Activated T-helper 2 cell treated with anti-CD3 and anti-CD28 coated beads, Interferon-gamma antibody, Interleukin-2, Interleukin-4, amounts not matched to agents 10 μg/mL and 5 μg/mL and 100 μg/mL, durations not matched to agents 14 hours and 24 hours and 36 hours (primary cell): Measurements from ENCODE around the gene INPP5F. TPM values are rescaled to one million over a fixed set of nuclear protein-coding genes. Genes with fewer than 3 reads are reported as not detected.
"Not testable (repeated sequence)": the region's sequence is repeated elsewhere in the genome, so short reads cannot be mapped to it uniquely, and the experiment has no call there.

Experiments
- DNase-seq: peaks from one replicate; pipeline ENCODE4 v3.0.0; 2021; ENCODE audit warnings: low spot score
- H3K27ac Mint-ChIP-seq: one replicate; pipeline ENCODE4 v1.8.0; 2021; ENCODE audit warnings: mixed read lengths
- H3K27me3 Mint-ChIP-seq: one replicate; pipeline ENCODE4 v1.8.0; 2021; ENCODE audit warnings: low read depth, mixed read lengths
- H3K36me3 Mint-ChIP-seq: one replicate; pipeline ENCODE4 v1.8.0; 2021; ENCODE audit warnings: low read depth, mixed read lengths
- H3K4me1 Mint-ChIP-seq: one replicate; pipeline ENCODE4 v1.8.0; 2021; ENCODE audit warnings: low read depth, mixed read lengths
- H3K4me3 Mint-ChIP-seq: one replicate; pipeline ENCODE4 v1.8.0; 2021; ENCODE audit warnings: low read depth, mild to moderate bottlenecking, moderate library complexity, mixed read lengths
- H3K9me3 Mint-ChIP-seq: one replicate; pipeline ENCODE4 v1.8.0; 2021; ENCODE audit warnings: mixed read lengths
- intact Hi-C: fragments of 100-400 bp; cut with micrococcal nuclease; formaldehyde crosslinking; loops from one replicate; pipeline ENCODE4 v1.15.1; 2023
- total RNA-seq: library from RNA; stranded (reverse); gene quantifications from 2 replicates; pipeline ENCODE4 v1.2.3, GENCODE V29; 2022

INPP5F gene
- total RNA-seq, 1 donor from 2014 or later: 10.2 TPM

DNA sequence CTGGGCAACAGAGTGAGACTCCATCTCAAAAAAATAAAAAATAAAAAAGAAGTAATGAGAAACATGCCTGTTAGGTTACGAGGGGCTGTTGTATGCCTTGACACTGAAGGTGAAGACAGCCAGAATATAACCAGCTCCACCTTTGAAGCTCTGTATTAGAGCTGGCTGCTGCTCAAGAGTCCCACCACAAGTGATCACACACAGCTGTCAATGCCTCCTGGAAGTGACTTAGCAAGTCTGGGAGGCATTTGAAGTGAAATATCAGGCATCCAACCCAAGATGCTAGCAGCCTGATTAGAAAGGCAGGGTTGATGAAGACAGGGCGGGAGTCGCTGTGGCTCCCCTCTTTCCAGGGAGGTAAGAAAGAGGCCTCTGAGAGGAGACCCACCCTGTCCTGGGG, 34.1 kb upstream of the INPP5F start:
- peaks cover 15% of the 10 kb centered on the region for H3K4me1 Mint-ChIP-seq
- no peak overlapping the region for H3K27ac Mint-ChIP-seq
- H3K9me3 Mint-ChIP-seq: no peaks in the 10 kb centered on the region
- intact Hi-C loops: no loop called here
- no peak overlapping the region for H3K4me3 Mint-ChIP-seq
- no peaks in the 10 kb centered on the region for H3K36me3 Mint-ChIP-seq
- H3K27me3 Mint-ChIP-seq: peaks cover 9% of the 10 kb centered on the region
- no peak for DNase-seq

DNA sequence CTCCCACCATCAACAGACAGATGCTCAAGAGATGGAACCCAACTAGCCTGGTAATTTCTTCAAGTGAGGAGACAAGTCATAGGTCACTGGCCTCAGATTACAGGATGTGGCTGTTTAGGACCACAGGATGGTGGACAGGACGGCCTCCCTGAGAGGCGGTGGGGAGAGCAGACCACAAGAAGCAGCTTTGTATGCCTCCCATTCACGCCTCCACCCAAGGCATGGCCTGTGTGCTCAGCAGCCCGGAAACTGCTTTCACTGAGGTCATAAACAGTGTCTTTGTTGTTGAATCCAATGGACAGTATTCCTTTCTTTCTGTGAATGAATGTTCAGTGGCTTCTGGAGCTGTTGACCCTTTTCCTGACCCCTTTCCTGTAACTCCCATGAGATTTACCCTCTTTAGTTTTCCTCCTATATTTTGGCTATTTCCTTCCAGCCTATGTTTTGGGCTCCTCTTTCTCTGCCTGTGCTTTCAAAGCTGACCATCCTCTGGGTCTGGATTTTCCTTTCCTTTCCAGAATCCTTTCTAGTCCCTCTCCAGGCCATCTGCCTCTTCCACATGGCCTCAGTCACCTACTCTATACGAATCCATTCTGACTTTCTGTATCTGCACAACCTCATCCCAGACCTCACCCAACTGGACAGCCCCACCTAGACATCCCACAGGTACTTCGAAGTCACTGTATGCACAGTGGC, 32.4 kb upstream of the INPP5F start:
- no peak overlapping the region for H3K4me3 Mint-ChIP-seq
- H3K4me1 Mint-ChIP-seq: peaks cover 1% of the 10 kb centered on the region

DNA sequence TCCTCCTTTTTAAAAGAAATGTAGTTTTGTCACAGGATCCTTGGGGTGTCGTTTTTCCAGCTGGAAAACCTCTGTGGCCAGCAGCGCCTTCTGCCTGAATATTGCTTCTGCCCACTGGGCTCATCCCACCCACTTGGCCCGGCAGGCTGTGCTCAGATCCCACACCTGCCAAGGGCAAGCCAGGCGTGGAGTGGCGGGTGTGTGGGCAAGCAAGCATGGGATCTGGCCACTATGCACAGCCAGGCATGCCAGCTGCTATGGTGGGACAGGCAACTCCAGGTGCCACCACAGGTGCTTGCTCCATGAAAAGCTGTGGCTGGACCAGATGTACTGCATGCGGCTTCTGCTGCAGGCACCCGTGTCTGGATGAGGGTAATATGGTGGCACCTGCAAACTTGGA, 31.2 kb upstream of the INPP5F start:
- Mint-ChIP-seq H3K4me1 (peaks cover 1% of the 10 kb centered on the region), H3K36me3 (no peaks in the 10 kb centered on the region), H3K27ac (no peak overlapping the region), H3K9me3 (no peaks in the 10 kb centered on the region), H3K27me3 (peaks cover 9% of the 10 kb centered on the region), H3K4me3 (no peak overlapping the region)
- DNase-seq: no peak
- intact Hi-C loops: no loop called here

More for the DNA sequence above, 32.4 kb upstream of the INPP5F start:
- Mint-ChIP-seq H3K27ac (no peak overlapping the region), H3K9me3 (no peaks in the 10 kb centered on the region), H3K27me3 (peaks cover 9% of the 10 kb centered on the region), H3K36me3 (no peaks in the 10 kb centered on the region)
- intact Hi-C loops: no loop called here
- DNase-seq: no peak

DNA sequence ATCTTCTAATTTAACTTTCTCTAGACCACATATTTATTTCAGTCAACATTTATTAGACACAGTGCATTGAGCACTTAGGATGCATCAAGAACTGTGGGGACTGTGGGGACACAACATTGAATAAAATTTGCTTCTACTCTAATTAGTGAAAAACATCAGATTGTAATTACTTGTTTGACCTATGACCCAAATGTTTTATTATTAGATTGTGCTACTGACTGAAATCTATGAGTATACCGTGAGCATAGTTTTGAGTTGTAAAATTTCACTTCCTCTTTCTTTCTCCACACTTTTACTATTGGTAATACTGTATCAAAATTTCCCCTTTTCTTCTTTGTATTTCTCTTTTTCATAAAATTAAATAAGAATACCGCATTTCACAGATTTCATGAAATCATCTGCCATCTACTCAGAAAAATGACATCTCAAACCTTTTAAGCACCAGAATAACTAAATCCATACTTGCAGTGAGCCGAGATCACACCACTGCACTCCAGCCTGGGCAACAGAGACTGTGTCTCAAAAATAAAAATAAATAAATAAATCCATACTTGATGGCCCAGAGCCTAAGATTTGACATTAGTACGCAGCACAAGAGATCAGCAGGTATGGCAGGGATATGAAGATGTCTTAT, 25.4 kb upstream of the INPP5F start:
- intact Hi-C loops: no loop called here

DNA sequence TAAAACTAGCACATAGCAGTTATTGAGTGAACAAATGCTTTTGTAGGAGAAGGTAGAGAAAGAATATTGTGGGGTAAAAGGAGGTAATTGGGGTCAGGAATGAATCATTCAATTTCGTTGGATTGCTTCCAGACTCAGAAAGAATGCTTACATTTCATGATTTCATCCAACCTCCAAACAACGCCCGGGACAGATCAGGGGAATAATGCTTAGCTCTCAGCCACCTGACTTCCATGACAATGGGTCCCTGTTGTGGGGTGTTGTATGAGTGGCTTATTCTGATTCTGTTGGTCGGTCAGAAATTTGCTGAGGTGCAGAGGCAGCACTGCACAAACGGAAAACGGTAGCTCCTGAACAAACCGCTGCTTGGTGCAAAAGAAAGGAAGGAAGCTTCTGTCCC, 24.0 kb upstream of the INPP5F start:
- H3K4me1 Mint-ChIP-seq: peaks cover 46% of the 10 kb centered on the region
- no peaks in the 10 kb centered on the region for H3K27me3 Mint-ChIP-seq
- no peak overlapping the region for H3K4me3 Mint-ChIP-seq
- DNase-seq: no peak
- intact Hi-C loops: loop anchor here (1.0 kb wide), 1 partner anchor 16 kb away; no protein-coding TSS in a partner anchor
- H3K9me3 Mint-ChIP-seq: peaks cover 36% of the 10 kb centered on the region
- H3K36me3 Mint-ChIP-seq: peaks cover 31% of the 10 kb centered on the region
- H3K27ac Mint-ChIP-seq: peak overlapping the region; percentile 86

More for the DNA sequence above, 25.4 kb upstream of the INPP5F start:
- no peaks in the 10 kb centered on the region for H3K27me3 Mint-ChIP-seq
- no peak overlapping the region for H3K4me3 Mint-ChIP-seq
- H3K36me3 Mint-ChIP-seq: peaks cover 18% of the 10 kb centered on the region
- H3K27ac Mint-ChIP-seq: no peak overlapping the region
- peaks cover 22% of the 10 kb centered on the region for H3K9me3 Mint-ChIP-seq
- H3K4me1 Mint-ChIP-seq: peaks cover 39% of the 10 kb centered on the region
- DNase-seq: no peak

DNA sequence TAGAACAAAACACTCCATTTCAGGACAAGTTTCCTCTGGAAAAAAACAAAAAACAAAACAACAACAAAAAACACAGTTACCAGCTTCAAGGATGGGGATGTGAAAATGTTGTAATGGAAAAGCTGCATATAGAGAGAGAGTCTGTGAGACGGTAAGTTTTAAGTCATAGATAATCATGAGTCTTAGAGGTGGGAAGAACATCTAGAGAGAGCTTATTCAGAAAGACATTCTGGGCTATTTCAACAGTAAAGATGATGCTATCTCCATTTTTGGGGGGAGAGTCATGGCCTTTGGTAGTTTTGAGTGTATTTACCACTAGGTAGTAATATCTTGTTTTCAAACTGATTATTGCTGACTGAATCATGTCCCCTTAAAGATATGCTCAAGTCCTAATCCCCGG, 23.3 kb upstream of the INPP5F start:
- H3K36me3 Mint-ChIP-seq: peaks cover 38% of the 10 kb centered on the region
- peaks cover 51% of the 10 kb centered on the region for H3K4me1 Mint-ChIP-seq
- no peaks in the 10 kb centered on the region for H3K27me3 Mint-ChIP-seq
- intact Hi-C loops: loop anchor here (1.0 kb wide), 1 partner anchor 16 kb away; no protein-coding TSS in a partner anchor
- DNase-seq: no peak
- peaks cover 43% of the 10 kb centered on the region for H3K9me3 Mint-ChIP-seq
- H3K4me3 Mint-ChIP-seq: no peak overlapping the region
- peak overlapping the region; percentile 86 for H3K27ac Mint-ChIP-seq

DNA sequence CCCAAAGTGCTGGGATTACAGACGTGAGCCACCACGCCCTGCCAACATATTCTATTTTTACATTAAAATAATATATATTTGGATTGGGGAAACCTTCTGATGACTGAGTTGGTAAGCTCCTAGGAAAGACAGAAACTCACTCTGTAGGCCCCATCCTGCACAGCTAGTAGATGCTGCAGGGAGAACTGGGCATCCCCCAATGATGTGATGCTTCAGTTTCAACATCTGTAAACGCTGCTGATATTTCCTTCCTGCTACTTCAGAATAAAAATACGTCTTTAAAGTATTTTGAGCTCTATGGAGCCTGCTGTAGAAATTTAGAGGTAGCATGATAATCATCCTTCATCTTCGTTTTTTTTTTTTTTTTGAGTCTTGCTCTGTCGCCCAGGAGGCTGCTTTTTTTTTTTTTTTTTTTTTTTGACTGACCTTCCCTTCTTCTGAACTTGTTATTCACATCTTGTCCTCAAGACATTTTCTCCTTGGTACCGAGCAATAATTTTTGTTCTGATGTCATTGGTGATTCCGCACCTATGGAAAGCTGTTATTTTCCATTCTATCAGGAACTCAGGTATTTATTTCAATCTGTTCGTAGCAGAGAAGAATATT, 21.8 kb upstream of the INPP5F start:
- Mint-ChIP-seq H3K9me3 (peaks cover 55% of the 10 kb centered on the region), H3K4me1 (peaks cover 56% of the 10 kb centered on the region), H3K27me3 (no peaks in the 10 kb centered on the region), H3K4me3 (peak overlapping the region; percentile 26), H3K27ac (peak overlapping the region; percentile 96), H3K36me3 (peaks cover 45% of the 10 kb centered on the region)
- intact Hi-C loops: loop anchor here (1.0 kb wide), 2 partner anchors 49 to 130 kb away; no protein-coding TSS in a partner anchor
- DNase-seq: no peak

DNA sequence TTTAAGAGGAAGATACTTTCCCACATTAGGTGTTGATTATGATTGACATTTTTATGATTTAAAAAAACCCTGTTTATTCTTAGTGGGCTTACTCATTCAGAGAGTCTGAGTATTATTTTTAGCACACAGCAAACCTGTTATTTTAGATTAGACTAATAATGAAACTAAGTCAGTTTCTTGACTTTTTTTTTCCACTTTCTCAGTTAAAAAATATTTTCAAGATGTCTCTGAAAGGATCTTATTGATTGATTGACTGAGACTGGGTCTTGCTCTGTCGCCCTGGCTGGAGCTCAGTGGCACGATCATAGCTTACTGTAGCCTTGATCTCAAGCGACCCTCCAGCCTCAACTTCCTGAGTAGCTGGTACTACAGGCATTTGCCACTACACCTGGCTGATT, 20.4 kb upstream of the INPP5F start:
- peak overlapping the region; percentile 96 for H3K27ac Mint-ChIP-seq
- no peak for DNase-seq
- peaks cover 58% of the 10 kb centered on the region for H3K4me1 Mint-ChIP-seq
- H3K36me3 Mint-ChIP-seq: peaks cover 55% of the 10 kb centered on the region
- H3K9me3 Mint-ChIP-seq: peaks cover 66% of the 10 kb centered on the region
- intact Hi-C loops: loop anchor here (1.0 kb wide), 1 partner anchor 21 kb away; the partner anchor contains the start of gene INPP5F
- no peaks in the 10 kb centered on the region for H3K27me3 Mint-ChIP-seq
- H3K4me3 Mint-ChIP-seq: peak overlapping the region; percentile 33

DNA sequence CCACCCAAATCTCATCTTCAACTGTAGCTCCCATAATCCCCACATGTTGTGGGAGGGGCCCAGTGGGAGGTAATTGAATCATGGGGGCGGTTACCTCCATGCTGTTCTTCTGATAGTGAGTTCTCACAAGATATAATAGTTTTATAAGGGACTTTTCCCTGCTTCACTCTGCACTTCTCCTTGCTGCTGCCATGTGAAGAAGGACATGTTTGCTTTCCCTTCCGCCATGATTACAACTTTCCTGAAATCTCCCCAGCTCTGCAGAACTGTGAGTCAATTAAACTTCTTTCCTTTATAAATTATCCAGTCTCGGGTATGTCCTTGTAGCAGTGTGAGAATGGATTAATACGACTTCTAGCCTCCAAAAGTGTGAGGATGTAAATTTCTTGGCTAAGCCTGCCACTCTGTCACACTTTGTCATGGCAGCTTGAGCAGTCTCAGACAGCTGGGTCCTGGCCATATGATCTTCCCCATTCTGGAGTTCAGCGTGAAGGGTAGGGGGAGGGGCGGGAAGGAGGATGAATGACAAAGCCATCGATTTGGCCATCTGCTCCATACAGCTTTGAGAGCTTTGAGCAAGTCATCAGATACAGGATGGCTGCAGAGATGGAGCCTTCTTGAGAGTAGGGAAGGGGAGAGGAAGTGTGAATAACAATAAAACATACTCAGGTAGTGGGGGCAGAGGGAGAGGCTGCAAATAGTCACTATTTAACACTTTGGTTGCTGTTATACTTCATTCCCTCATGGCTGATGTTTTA, 19.1 kb upstream of the INPP5F start:
- peaks cover 60% of the 10 kb centered on the region for H3K36me3 Mint-ChIP-seq
- peak overlapping the region; percentile 66 for H3K27ac Mint-ChIP-seq
- H3K4me3 Mint-ChIP-seq: no peak overlapping the region
- DNase-seq: no peak
- H3K4me1 Mint-ChIP-seq: peaks cover 52% of the 10 kb centered on the region
- peaks cover 75% of the 10 kb centered on the region for H3K9me3 Mint-ChIP-seq
- H3K27me3 Mint-ChIP-seq: no peaks in the 10 kb centered on the region
- intact Hi-C loops: no loop called here

DNA sequence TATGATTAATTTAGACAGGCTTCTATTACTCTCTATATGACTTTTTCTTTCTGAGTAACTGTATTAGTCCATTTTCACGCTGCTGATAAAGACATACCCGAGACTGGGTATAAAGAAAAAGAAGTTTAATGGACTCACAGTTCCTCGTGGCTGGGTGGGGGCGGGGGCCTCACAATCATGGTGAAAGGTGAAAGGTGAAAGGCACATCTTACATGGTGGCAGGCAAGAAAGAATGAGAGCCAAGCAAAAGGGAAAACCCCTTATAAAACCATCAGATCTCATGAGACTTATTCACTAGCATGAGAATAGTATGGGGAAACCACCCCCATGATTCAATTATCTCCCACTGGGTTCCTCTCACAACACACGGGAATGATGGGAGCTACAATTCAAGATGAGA, 18.5 kb upstream of the INPP5F start:
- intact Hi-C loops, H3K4me3 Mint-ChIP-seq, H3K27me3 Mint-ChIP-seq, DNase-seq: not testable (repeated sequence)
- peaks cover 62% of the 10 kb centered on the region for H3K36me3 Mint-ChIP-seq
- H3K4me1 Mint-ChIP-seq: peaks cover 46% of the 10 kb centered on the region
- H3K9me3 Mint-ChIP-seq: peaks cover 77% of the 10 kb centered on the region
- peak overlapping the region; percentile 71 for H3K27ac Mint-ChIP-seq

DNA sequence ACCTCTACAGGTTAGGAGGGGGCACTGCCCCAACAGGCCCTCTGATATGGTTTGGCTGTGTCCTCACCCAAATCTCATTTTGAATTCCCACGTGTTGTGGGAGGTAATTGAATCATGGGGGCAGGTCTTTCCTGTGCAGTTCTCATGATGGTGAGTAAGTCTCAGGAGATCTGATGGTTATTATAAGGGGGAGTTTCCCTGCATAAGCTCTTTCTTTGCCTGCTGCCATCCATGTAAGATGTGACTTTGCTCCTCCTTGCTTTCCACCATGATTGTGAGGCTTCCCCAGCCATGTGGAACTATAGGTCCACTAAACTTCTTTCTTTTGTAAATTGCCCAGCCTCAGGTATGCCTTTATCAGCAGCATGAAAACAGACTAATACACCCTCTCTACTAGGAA, 14.9 kb upstream of the INPP5F start:
- DNase-seq, H3K27ac Mint-ChIP-seq, H3K4me3 Mint-ChIP-seq, H3K27me3 Mint-ChIP-seq, intact Hi-C loops: not testable (repeated sequence)
- Mint-ChIP-seq H3K4me1 (peaks cover 19% of the 10 kb centered on the region), H3K36me3 (peaks cover 43% of the 10 kb centered on the region), H3K9me3 (peaks cover 54% of the 10 kb centered on the region)

DNA sequence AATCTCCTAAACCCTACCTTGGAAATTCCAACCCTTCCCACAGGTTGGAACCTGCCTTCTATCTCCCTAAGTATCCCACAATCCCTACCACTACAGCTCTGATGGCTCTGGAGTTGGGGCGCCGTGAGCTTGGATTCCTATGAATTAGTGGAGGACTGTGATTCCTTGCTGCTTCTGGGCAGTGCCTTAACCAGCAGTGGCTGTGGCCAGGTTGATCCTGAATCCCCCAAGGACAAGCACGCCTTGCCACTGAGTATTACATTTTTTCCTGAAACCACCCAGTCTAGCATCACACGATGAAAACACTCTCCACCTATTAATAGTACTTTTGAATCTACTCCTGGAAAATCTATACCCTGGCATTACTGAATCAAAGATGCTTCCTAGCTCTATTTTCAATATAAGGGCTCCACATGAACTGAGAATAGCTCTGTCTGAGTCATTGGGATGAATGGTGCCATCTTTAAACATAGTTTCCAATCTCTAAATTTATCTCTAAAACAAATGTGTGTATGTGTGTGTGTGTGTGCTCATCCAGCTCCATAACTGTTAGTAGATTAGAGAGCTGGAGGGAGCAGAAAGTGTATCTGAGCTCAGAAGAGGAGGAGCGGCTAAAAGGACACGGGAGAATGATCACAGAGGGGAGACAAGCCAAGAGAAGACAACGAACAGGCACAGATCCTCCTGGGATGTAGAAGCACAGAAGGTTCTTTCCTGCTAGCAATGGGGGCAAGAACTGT, 11.9 kb upstream of the INPP5F start:
- no peak overlapping the region for H3K27ac Mint-ChIP-seq

More for the DNA sequence above, 11.9 kb upstream of the INPP5F start:
- intact Hi-C loops: no loop called here
- H3K4me3 Mint-ChIP-seq: no peak overlapping the region
- H3K9me3 Mint-ChIP-seq: peaks cover 28% of the 10 kb centered on the region
- peaks cover 9% of the 10 kb centered on the region for H3K27me3 Mint-ChIP-seq
- H3K4me1 Mint-ChIP-seq: peaks cover 6% of the 10 kb centered on the region
- no peak for DNase-seq
- H3K36me3 Mint-ChIP-seq: peaks cover 20% of the 10 kb centered on the region
